K562 (cell line): Measurements from ENCODE around the gene CTCF. TPM values are rescaled to one million over a fixed set of nuclear protein-coding genes. Genes with fewer than 3 reads are reported as not detected.

Experiments
- ATF3 ChIP-seq, 2 experiments: fragments of 450-650 bp in 1 of 2; sonication (generic) in 1 of 2; formaldehyde crosslinking in 1 of 2; IDR thresholded peaks in 1 of 2; conservative IDR thresholded peaks in 1 of 2; 2 replicates each; pipeline versions ENCODE4 v1.6.1 to v1.8.1; 2016 to 2023; ENCODE audit warnings: mild to moderate bottlenecking in 2 of 2, moderate library complexity in 2 of 2, inconsistent platforms in 1 of 2, missing genetic modification reagents in 1 of 2
- CTCFL ChIP-seq: IDR thresholded peaks from 2 replicates; pipeline ENCODE4 v1.6.1; 2011; ENCODE audit warnings: borderline replicate concordance, low read depth, mild to moderate bottlenecking, moderate library complexity, low read length; ENCODE audit not compliant: insufficient read depth, poor library complexity, severe bottlenecking
- NFATC3 ChIP-seq: fragments of 450-650 bp; IDR thresholded peaks from 2 replicates; pipeline ENCODE4 v1.6.1; 2017; ENCODE audit warnings: mild to moderate bottlenecking
- RAD21 ChIP-seq, 2 experiments: fragments of 250-450 bp in 1 of 2; fragments of 450-650 bp in 1 of 2; sonication (Bioruptor Pico) in 1 of 2; formaldehyde crosslinking in 1 of 2; IDR thresholded peaks in 1 of 2; conservative IDR thresholded peaks in 1 of 2; 2 replicates each; pipeline versions ENCODE4 v1.4.0 to v1.8.0; 2020 to 2022; ENCODE audit warnings: mild to moderate bottlenecking in 2 of 2, moderate library complexity in 1 of 2
- TAF9B ChIP-seq: fragments of 450-650 bp; IDR thresholded peaks from 2 replicates; pipeline ENCODE4 v1.6.1; 2018; ENCODE audit warnings: mild to moderate bottlenecking; ENCODE audit not compliant: partially characterized antibody
- U2AF1 ChIP-seq: fragments of 200-400 bp; formaldehyde crosslinking; optimal IDR thresholded peaks from 2 replicates; pipeline ENCODE3; 2017; ENCODE audit warnings: mild to moderate bottlenecking, low read depth, low read length, moderate library complexity
- polyA plus RNA-seq, 8 experiments: library from polyadenylated mRNA; depleted of rRNA in 4 of 8; stranded (reverse) in 5 of 8; unstranded in 3 of 8; fragments of >200 nt; fragmentation: Nextera tagmentation in 2 of 8; fragmentation: Illumina TruSeq in 1 of 8; extraction: Ambion mirVana in 2 of 8; extraction: Trizol in 1 of 8; gene quantifications; 2 replicates each; pipeline versions ENCODE4 v1.2.1 to v1.2.3, GENCODE V29; 2011 to 2014; ENCODE audit warnings: inconsistent platforms in 1 of 8, missing spikeins in 1 of 8
- total RNA-seq, 7 experiments: library from RNA; depleted of rRNA in 6 of 7; stranded (reverse); fragments of >200 nt in 6 of 7; fragmentation: Illumina TruSeq in 2 of 7; extraction: Trizol in 2 of 7; gene quantifications; 2 replicates each; pipeline versions ENCODE4 v1.2.1 to v1.2.3, GENCODE V29; 2011 to 2021; ENCODE audit warnings: low replicate concordance in 1 of 7

CTCF gene
- total and polyA plus RNA-seq, 9 of the 15 experiments (the other 6 are each of a cell fraction or from before 2014, with no cell fraction given), result 7.8 to 49.2 (median 33.9) TPM

GRCh38 chr16:67544329-67544841 is 17.9 kb upstream of the CTCF start (continued):
- TF ChIP-seq RAD21 (CRISPR knock-in tag; conservative IDR thresholded peaks at IDR 0.05 in 1 of 2, IDR thresholded peaks at IDR 0.05 in 1 of 2), result peak in 1 of 2 experiments; percentile 20; a peak in 1 of 4 replicates
- TF ChIP-seq U2AF1, result no peak
- TF ChIP-seq ATF3 (IDR thresholded peaks at IDR 0.05), result no peak
- no peak for TF ChIP-seq ATF3 (CRISPR knock-in tag; conservative IDR thresholded peaks at IDR 0.05)
- TF ChIP-seq NFATC3, result no peak
- no peak for TF ChIP-seq TAF9B
- TF ChIP-seq CTCFL, result peak; percentile 30
- TF ChIP-seq, all 486 proteins: peak for 5
